Spleen (tissue), 11 donors: ENCODE data around the gene C3orf52. TPM values are rescaled to one million over a fixed set of nuclear protein-coding genes. Genes with fewer than 3 reads are reported as not detected.

ENCODE experiments used
- DNase-seq: peaks from one replicate; pipeline ENCODE4 v3.0.0-alpha.2; 2020
- H3K27ac ChIP-seq, 8 donors: fragments of 200-600 bp; sonication (generic) in 7 of 8; 1 replicate in 4 of 8; 2 replicates in 4 of 8; pipeline versions ENCODE4 v1.5.0 to v1.8.0; 2016 to 2021; ENCODE audit warnings: inconsistent platforms in 4 of 8, mild to moderate bottlenecking in 4 of 8, moderate library complexity in 1 of 8
- H3K27me3 ChIP-seq, 7 donors: fragments of 200-600 bp; sonication (generic) in 6 of 7; replicated peaks in 1 of 7; 1 replicate in 4 of 7; 2 replicates in 3 of 7; pipeline versions ENCODE4 v1.5.0 to v1.8.0; 2016 to 2021; ENCODE audit warnings: inconsistent platforms in 3 of 7, mild to moderate bottlenecking in 1 of 7
- H3K36me3 ChIP-seq, 6 donors: fragments of 200-600 bp; sonication (generic) in 5 of 6; 1 replicate in 4 of 6; 2 replicates in 2 of 6; pipeline versions ENCODE4 v1.5.0 to v1.8.0; 2016 to 2021; ENCODE audit warnings: inconsistent platforms in 2 of 6
- H3K4me1 ChIP-seq, 6 donors: fragments of 200-600 bp; sonication (generic) in 5 of 6; 1 replicate in 3 of 6; 2 replicates in 3 of 6; pipeline versions ENCODE4 v1.5.0 to v1.8.0; 2016 to 2021; ENCODE audit warnings: inconsistent platforms in 3 of 6
- H3K4me3 ChIP-seq, 8 donors: fragments of 200-600 bp; sonication (generic) in 7 of 8; 1 replicate in 4 of 8; 2 replicates in 4 of 8; pipeline versions ENCODE4 v1.5.0 to v1.8.0; 2016 to 2021; ENCODE audit warnings: inconsistent platforms in 4 of 8, mild to moderate bottlenecking in 4 of 8, moderate library complexity in 2 of 8
- H3K9me3 ChIP-seq, 8 donors: fragments of 200-600 bp; sonication (generic) in 7 of 8; 1 replicate in 4 of 8; 2 replicates in 4 of 8; pipeline versions ENCODE4 v1.5.0 to v1.8.0; 2016 to 2021; ENCODE audit warnings: inconsistent platforms in 4 of 8
- CTCF ChIP-seq, 11 experiments: fragments of 200-600 bp in 7 of 11; fragments of 450-650 bp in 4 of 11; sonication (generic) in 4 of 11; IDR thresholded peaks in 8 of 11; conservative IDR thresholded peaks in 3 of 11; 1 replicate in 7 of 11; 2 replicates in 4 of 11; pipeline versions ENCODE4 v1.4.0 to v1.8.0; 2016 to 2021; ENCODE audit warnings: antibody characterized with exemption in 11 of 11, inconsistent platforms in 4 of 11, mild to moderate bottlenecking in 1 of 11
- POLR2A ChIP-seq, 3 donors: fragments of 450-650 bp; IDR thresholded peaks; one replicate each; pipeline ENCODE4 v1.5.1; 2017; ENCODE audit warnings: antibody characterized with exemption in 3 of 3, mild to moderate bottlenecking in 1 of 3
- POLR2AphosphoS5 ChIP-seq, 3 donors: sonication (generic); formaldehyde crosslinking; IDR thresholded peaks; one replicate each; pipeline ENCODE4 v1.5.1; 2017; ENCODE audit warnings: antibody characterized with exemption in 3 of 3
- WGBS, 5 donors: extraction: QIAGEN DNeasy Blood & Tissue Kit in 3 of 5; methylation state at CpG; one replicate each; pipeline versions ENCODE4 v1.1.5 to v1.1.7; 2013 to 2018; 5-methylcytosine and 5-hydroxymethylcytosine counted together
- intact Hi-C: fragments of 100-400 bp; cut with DNase I; formaldehyde crosslinking; loops from one replicate; pipeline ENCODE4 v1.15.0; 2023; ENCODE audit warnings: low total_unique reads
- polyA plus RNA-seq, 3 donors: library from polyadenylated mRNA; stranded (reverse); fragments of 200-250 nt; gene quantifications; one replicate each; pipeline ENCODE4 v1.2.1, GENCODE V29; 2013
- total RNA-seq, 7 donors: library from RNA; depleted of rRNA in 3 of 7; stranded (reverse); fragments of >200 nt in 3 of 7; fragmentation: NEBNext Ultra II Directional in 4 of 7; extraction: Animal tissue kit (Norgen Biotek cat#: 25700) in 4 of 7; gene quantifications; one replicate each; pipeline versions ENCODE4 v1.1.0 to v1.2.1, GENCODE V29; 2016 to 2021
- donor health status: healthy with polysubstance abuse.
- donor health status: DM: no; HTN: no; CAD: no; lungs with moderate emphysema.
- donor health status: DM: no; HTN: no; CAD: no.
- donor health status: Bipolar disorder and iron deficiency.
- donor health status: healthy.
- donor health status: DM: no; HTN: no; CAD: no.
- donor health status: DM: yes; HTN: yes; CAD: no.

C3orf52 gene
- total and polyA plus RNA-seq, 10 donors, result 0.26 to 3.9 (median 0.99) TPM

GRCh38 chr3:112048911-112049310 is 37.3 kb upstream of the C3orf52 start:
- no peaks in the 10 kb centered on the region for H3K9me3 ChIP-seq
- H3K4me1 ChIP-seq, result peaks cover 0 to 3% (median 1%) of the 10 kb centered on the region in 6 donors
- H3K4me3 ChIP-seq, result no peak overlapping the region
- DNase-seq, result no peak
- TF ChIP-seq POLR2A (IDR thresholded peaks at IDR 0.05) (no peak), POLR2AphosphoS5 (IDR thresholded peaks at IDR 0.05) (no peak), CTCF (IDR thresholded peaks at IDR 0.05 in 8 of 11, conservative IDR thresholded peaks at IDR 0.05 in 3 of 11) (no peak)
- no peak overlapping the region for H3K27ac ChIP-seq
- WGBS, 5 donors, result 67 to 89% (median 80%) methylated on average over 7 to 8 of the region's 8 CpGs
- H3K36me3 ChIP-seq, result no peaks in the 10 kb centered on the region
- intact Hi-C loops, result loop anchor here (10.0 kb wide), 1 partner anchor 54 kb away; the partner anchor contains the start of gene TAGLN3
- H3K27me3 ChIP-seq, result peaks cover 0 to 6% (median 0%) of the 10 kb centered on the region in 7 donors

- H3K27ac ChIP-seq, result no peak overlapping the region
- WGBS, 5 donors, result 43 to 94% (median 70%) methylated on average over 1 of the region's 1 CpG
- no peak overlapping the region for H3K4me3 ChIP-seq
- no peaks in the 10 kb centered on the region for H3K9me3 ChIP-seq
- H3K4me1 ChIP-seq, result no peaks in the 10 kb centered on the region
- DNase-seq, result no peak
- intact Hi-C loops, result no loop called here
- H3K27me3 ChIP-seq, result peaks cover 0 to 6% (median 0%) of the 10 kb centered on the region in 7 donors
- no peaks in the 10 kb centered on the region for H3K36me3 ChIP-seq
- TF ChIP-seq POLR2AphosphoS5 (IDR thresholded peaks at IDR 0.05), result no peak
- TF ChIP-seq CTCF (IDR thresholded peaks at IDR 0.05 in 8 of 11, conservative IDR thresholded peaks at IDR 0.05 in 3 of 11), result no peak
- no peak for TF ChIP-seq POLR2A (IDR thresholded peaks at IDR 0.05)
Measured at GRCh38 chr3:112053229-112053628, 33.0 kb upstream of the C3orf52 start.

GRCh38 chr3:112056451-112056929 is 29.7 kb upstream of the C3orf52 start:
- DNase-seq, result no peak
- Histone ChIP-seq H3K27ac (no peak overlapping the region), H3K4me1 (no peaks in the 10 kb centered on the region), H3K4me3 (no peak overlapping the region), H3K36me3 (no peaks in the 10 kb centered on the region), H3K9me3 (peaks cover 0 to 4% (median 0%) of the 10 kb centered on the region in 8 donors), H3K27me3 (peaks cover 0 to 6% (median 0%) of the 10 kb centered on the region in 7 donors)
- TF ChIP-seq POLR2A (IDR thresholded peaks at IDR 0.05) (no peak), POLR2AphosphoS5 (IDR thresholded peaks at IDR 0.05) (no peak), CTCF (IDR thresholded peaks at IDR 0.05 in 8 of 11, conservative IDR thresholded peaks at IDR 0.05 in 3 of 11) (no peak)
- intact Hi-C loops, result no loop called here
- WGBS, 5 donors, result 86 to 89% (median 88%) methylated on average over 6 of the region's 6 CpGs

GRCh38 chr3:112059497-112059896 is 26.7 kb upstream of the C3orf52 start:
- DNase-seq, result no peak
- TF ChIP-seq CTCF (IDR thresholded peaks at IDR 0.05 in 8 of 11, conservative IDR thresholded peaks at IDR 0.05 in 3 of 11), result no peak
- TF ChIP-seq POLR2AphosphoS5 (IDR thresholded peaks at IDR 0.05), result no peak
- no peak for TF ChIP-seq POLR2A (IDR thresholded peaks at IDR 0.05)
- no peak overlapping the region for H3K27ac ChIP-seq
- H3K4me1 ChIP-seq, result no peaks in the 10 kb centered on the region
- H3K4me3 ChIP-seq, result no peak overlapping the region
- H3K9me3 ChIP-seq, result peaks cover 0 to 4% (median 0%) of the 10 kb centered on the region in 8 donors
- intact Hi-C loops, result no loop called here
- H3K36me3 ChIP-seq, result no peaks in the 10 kb centered on the region
- no peaks in the 10 kb centered on the region for H3K27me3 ChIP-seq
- WGBS, 5 donors, result 56 to 89% (median 82%) methylated on average over 1 of the region's 1 CpG
